ENCODE results near the gene DLX2.

DNA sequence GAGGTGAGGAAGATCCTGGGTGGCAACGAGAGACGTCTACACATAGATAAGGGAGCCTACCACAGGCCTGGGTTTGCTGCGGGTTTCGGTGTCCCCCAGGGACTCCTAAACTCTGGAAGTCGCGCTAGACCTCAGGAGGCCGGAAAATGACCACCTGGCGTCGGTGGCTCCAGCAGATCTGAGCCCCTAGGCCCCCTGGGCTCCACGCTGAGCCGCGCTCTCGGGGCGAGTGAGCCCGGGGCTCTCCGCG lies 18.4 kb downstream of the DLX2 start:
- TF ChIP-seq, protein P1, sequence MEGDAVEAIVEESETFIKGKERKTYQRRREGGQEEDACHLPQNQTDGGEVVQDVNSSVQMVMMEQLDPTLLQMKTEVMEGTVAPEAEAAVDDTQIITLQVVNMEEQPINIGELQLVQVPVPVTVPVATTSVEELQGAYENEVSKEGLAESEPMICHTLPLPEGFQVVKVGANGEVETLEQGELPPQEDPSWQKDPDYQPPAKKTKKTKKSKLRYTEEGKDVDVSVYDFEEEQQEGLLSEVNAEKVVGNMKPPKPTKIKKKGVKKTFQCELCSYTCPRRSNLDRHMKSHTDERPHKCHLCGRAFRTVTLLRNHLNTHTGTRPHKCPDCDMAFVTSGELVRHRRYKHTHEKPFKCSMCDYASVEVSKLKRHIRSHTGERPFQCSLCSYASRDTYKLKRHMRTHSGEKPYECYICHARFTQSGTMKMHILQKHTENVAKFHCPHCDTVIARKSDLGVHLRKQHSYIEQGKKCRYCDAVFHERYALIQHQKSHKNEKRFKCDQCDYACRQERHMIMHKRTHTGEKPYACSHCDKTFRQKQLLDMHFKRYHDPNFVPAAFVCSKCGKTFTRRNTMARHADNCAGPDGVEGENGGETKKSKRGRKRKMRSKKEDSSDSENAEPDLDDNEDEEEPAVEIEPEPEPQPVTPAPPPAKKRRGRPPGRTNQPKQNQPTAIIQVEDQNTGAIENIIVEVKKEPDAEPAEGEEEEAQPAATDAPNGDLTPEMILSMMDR (IDR thresholded peaks at IDR 0.05): no peak
- no peak for TF ChIP-seq POLR2AphosphoS5 (IDR thresholded peaks at IDR 0.05; ENCODE audit: low read depth, low read length)
- TF ChIP-seq SIN3A (IDR thresholded peaks at IDR 0.05; ENCODE audit: borderline replicate concordance, insufficient read depth, low read depth, low read length): no peak
